Fibroblast of skin of right biceps (primary cell): ENCODE measurements around the gene RIMKLA.

Source experiments
- DNase-seq: peaks from one replicate; pipeline ENCODE4 v3.0.0-alpha.2; 2013

The RIMKLA gene, protein sequence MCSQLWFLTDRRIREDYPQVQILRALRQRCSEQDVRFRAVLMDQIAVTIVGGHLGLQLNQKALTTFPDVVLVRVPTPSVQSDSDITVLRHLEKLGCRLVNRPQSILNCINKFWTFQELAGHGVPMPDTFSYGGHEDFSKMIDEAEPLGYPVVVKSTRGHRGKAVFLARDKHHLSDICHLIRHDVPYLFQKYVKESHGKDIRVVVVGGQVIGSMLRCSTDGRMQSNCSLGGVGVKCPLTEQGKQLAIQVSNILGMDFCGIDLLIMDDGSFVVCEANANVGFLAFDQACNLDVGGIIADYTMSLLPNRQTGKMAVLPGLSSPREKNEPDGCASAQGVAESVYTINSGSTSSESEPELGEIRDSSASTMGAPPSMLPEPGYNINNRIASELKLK

DNA sequence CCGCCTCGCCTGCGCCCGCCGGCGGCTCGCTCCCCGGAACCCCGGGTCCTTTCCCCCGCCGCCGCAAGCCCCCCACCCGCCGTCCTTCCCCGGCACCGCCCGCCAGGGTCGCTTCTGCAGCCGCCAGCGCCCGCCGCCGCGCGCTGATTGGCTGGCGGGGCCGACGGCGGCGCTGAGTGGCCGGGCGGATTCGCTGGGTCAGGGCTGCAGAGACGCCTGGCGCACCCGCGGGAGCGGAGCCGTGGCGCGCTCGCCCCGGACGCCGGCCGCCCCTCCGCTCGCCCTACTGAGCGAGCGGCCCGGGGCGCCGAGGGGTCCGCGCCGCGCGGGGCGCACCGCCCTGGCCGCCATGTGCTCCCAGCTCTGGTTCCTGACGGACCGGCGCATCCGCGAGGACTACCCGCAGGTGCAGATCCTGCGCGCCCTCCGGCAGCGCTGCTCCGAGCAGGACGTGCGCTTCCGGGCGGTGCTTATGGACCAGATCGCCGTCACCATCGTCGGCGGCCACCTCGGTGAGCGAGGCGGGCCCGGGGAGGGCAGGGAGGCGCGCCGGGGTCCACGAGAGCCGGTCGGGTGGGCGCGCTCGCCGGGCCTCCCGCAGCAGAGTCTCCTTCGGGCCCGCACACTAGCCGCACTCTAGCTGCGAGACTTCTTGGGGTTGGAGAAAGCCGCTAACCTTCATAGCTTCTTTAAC lies at the start of gene RIMKLA:
TSS of gene RIMKLA (plus strand) at position 207 of the 694 bp plus-strand sequence. CDS start at position 350, 143 bp downstream.
- peak; percentile 27 for DNase-seq

DNA sequence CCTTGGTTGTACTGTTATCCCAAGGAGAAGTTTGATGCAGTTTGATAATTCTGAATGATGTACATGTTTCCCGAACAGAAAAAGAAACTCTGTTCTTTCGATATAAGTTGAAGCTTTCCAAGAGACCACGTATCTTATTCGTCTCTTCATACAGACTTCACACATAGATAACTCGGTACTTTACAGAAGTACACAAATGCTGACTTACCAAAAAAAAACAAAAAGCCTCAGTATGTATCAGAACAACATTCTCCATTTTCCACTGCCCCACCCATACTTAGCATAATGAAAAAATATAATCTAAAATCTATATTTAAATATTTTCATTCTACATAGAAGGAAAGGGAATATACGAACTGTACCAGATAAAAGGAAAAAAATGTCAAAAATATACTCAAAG lies 47.7 kb upstream of the RIMKLA start:
- no peak for DNase-seq

DNA sequence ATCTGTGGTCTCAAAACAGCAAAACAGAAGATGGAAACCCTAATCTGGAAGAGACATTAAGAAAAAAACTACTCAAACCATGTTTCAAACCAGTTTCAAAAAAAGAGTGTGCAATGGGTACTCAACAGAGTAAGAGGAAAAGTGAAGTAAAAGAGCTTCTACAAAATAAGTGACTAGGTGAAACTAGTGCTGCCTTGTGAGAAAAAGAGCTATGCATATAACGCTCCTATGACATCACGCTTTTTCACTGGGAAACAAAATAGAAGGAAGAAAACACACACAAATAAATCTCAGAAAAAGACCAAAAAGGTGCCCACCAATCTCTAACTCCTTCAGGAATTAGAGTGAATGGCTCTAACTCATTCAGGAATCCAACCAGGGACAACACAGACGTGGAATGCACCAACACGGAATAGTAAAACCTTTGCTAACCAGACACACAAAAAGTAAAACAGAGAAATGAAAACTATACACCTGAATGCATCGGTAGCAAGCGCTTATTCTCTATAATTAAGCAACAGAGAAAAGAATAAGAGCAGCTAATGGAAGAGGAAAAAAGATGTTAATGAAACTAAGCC lies 46.8 kb upstream of the RIMKLA start:
- no peak for DNase-seq

DNA sequence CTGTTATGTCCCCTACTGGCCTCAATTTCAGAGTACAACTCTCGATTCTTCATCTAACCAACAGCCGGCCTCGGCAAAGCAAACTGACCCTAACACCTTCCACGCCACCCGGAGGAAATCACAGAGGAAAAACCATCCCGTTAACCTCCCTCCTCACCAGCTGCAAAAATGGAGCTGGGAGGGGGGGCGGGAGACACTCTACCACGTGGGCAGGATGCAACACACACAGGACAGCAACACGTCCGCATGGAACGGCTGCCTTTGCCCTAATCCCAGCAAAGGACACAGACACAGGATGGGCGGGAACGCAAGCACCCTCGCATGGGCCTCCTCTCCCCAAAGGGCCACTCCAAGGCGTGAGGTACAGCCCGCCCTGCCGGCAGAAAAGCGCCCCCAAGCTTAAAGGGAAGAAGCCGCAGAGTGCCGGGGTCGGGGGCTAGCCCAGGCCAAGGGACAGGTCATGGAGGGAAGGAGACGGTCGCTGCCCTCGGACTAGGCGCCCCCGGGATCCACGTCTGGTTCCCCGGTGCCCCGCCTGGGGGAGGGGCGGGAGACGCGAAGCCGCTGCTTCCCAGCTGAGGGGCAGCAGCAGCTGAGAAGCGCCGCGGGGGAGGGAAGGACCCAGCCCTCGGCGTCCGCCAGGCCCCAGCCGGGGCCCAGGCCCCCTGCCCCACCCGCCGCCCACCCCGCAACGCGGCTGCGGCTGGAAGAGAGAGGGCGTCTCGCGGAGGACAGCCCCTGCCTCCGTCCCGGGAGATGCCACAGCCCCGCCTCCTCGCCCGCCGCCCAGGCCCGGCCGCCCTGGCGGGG lies 46.1 kb upstream of the RIMKLA start:
- peak; percentile 62 for DNase-seq

DNA sequence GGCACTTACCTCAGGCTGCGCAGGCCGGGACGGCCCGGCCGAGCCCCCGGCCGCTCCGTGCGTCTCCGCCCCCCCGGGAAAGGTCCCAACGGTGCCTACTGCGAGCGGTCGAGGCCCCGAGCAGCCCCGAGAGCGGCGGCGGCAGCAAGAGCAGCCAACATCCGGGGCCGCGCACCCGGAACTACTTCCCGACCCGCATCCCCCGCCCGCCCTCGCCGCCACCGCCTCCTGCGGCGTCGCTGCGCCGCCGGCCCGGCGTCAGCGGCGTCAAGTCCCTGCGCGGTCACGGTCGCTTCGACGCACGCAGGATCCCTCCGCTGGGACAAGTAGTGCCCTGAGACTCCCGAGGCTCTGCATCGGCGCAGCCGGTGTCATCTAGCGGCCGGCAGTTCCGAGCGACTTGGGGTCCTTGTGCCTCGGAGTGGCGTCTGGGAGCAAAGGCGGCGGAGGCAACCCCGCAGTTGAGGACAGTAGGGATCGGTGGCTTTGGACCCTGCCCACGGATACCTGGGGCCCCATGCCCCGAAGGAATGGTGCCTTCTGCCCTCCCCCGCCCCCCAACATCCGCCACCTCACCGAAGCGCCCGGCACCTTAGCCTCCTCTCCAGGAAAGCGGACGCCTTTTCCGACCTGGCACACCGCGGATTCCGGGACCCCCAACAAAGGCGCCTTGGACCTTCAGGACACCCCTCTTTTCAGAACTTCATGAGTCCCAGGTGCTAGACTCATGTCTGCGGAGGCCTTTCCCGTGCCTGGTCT lies 45.4 kb upstream of the RIMKLA start, which contains the start of gene FOXJ3:
TSS of gene FOXJ3 (minus strand) at position 186 of the 759 bp plus-strand sequence. CDS start 24,142 bp downstream, outside the sequence.
- DNase-seq = peak; percentile 98

DNA sequence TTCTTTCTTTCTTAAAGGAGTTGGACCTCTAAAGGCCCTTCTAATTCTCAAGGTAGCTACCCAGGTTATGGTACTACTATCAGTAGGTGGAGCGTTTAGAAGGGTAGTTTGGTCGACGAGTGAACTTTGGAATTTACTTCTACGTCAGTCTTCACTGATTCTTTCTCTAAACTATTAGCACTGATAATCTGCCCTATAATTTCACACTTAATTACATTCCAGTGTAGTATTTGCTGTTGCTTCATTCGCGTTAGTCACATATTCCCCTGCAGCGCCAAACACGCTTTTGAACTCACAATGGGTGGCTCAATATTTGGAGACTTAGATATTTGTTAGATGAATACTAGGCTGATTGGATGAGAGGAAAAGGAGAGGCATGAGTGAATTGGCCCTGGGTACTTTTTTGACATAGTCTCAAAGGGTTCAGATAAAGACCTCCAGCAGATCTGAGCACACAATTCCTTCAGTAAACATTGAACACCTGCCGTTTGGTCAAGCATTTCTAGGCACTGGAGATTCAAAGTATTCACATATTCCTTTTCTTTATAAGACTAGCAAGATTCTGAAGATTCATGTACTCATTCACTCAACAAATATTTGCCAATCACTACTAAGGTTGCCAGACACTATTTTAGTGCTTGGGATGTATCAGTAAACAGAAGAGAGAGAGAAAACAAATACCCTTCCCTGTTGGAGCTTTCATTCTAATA lies 44.6 kb upstream of the RIMKLA start:
- peak; percentile 72 for DNase-seq

DNA sequence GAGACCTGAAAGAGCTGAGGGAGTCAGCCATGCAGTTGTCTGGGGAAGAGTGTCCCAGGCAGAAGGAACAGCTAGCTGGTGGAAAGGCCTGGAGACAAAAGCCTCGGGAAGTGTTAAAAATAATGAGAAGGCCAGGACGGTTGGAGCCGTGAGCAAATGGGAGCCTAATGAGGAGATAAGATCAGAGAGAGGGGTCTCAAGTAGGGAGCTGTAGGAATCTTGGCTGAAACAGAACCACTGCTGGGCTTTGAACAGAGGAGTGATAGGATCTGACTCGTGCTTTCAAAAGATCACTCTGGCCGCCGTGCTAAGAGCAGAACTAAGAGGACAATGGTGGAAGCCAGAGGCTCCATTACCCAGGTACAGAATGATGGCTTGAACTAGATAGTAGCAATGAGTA lies 43.6 kb upstream of the RIMKLA start:
- no peak for DNase-seq

DNA sequence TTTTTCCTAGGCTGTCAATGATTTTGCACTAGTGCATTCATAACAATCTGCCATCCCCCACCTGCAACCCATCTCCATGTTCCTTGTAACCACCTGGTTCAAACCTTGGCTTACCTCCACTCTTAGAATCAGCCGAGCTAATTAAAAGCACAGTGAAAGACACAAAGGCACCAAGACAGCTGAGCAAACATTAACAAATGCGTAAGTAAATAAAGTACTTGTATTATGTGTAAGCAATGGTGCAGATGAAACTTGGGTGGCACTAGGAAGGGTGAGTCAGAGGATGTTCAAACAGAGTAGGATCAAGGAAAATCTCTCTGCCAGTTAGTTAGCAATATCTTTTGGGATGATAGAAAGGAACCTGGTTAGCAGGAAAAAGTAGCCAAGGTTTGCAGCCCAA lies 40.5 kb upstream of the RIMKLA start:
- DNase-seq = no peak

DNA sequence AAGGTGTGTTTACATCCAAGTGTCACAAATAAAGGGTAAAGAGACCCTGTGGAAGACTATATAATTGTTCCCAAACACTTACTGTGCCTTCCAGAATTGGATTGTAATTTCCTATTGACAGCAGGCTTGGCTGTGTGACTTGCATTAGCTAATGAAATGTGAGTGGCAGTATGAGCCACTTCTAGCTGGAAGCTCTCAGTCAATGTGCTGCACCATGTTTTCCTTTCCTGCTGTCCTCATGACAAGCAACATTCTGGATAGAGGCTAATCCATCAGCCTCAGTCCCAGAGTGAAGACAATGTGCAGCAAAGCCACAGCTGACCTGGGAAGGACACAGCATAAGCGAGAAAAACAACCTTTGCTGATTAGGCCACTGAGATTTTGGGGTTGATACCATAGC lies 39.7 kb upstream of the RIMKLA start:
- no peak for DNase-seq

DNA sequence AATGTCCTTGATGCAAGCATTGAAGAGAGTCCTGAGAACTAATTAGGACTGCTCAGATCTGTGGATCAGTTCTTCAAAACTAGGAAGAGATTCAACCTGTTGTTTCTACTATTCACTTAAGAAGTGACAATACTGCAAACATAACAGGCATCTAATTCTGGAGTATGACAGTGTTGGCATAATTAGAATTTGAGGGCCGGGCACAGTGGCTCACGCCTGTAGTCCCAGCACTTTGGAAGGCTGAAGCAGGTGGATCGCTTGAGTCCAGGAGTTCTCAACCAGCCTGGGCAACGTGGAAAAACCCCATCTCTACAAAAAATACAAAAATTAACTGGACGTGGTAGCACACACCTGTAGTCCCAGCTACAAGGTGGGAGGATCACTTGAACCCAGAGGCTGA lies 37.5 kb upstream of the RIMKLA start:
- DNase-seq = no peak

DNA sequence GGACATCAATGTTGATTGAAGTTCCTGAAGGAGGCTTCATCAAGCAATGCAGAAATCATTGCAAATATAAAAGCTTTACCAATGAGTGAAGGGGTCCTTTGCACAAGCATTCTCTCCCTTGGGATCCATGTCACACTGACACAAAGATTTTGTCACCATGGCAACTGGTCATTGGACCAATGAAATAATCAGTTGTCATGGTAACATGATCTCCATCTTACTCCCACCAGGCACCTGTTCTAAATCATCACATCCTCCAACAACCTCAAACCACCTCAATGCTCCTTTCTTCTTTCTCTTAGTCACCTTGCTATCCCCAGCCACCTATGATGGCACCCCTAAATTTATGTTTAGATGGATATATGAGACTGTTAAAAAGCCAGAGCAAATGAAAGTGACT lies 32.1 kb upstream of the RIMKLA start:
- DNase-seq = no peak

DNA sequence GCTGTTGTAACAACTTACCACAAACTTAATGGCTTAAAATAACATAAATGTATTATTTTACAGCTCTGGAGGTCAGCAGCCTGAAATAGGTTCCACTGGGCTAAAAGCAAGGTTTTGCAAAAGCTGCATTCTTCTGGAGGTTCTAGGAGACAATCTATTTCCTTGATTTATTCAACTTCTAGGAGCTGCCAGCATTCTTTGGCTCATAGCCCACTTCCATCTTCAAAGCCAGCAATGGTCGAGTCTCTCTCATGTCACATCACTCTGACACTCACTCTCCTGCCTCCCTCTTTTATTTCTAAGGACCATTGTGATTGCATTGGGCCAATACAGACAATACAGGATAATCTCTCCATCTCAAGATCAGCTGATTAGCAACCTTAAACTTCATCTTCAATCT lies 30.5 kb upstream of the RIMKLA start:
- no peak for DNase-seq

DNA sequence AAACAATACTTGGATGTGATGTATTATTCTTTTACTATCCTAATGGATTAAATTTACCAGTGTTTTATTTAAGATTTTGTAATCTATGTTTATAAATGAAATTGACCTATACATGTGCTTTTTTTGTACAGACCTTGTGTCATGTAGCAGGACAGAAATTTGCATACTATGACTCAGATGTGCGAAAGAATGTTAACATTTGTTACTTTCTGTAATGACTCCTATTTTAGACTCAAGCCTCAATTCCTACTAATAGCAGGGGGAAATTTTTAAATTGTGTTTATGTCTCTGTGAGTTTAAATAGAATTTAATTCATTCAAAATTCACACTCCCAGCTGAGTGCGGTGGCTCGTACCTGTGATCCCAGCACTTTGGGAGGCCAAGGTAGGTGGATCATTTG lies 21.8 kb upstream of the RIMKLA start:
- DNase-seq = no peak

DNA sequence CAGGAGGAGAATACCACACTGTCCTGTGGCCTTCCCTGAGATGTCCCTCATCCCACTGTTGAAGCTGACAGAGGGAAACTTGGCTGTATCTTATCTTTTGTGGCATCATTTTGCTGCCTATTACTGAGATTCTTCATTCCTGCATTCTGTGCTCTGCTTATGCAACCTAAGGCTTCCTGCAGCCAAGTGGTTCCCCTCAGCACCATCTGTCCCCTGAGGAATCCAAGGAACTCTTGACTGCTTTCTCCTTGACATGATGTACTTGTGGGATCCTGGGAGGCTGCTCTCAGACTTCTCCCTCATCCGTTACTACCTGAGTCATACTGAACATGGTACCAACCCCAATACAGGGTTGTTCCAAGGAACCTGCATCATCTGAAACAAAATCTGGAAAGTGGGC lies 21.1 kb upstream of the RIMKLA start:
- DNase-seq = no peak

DNA sequence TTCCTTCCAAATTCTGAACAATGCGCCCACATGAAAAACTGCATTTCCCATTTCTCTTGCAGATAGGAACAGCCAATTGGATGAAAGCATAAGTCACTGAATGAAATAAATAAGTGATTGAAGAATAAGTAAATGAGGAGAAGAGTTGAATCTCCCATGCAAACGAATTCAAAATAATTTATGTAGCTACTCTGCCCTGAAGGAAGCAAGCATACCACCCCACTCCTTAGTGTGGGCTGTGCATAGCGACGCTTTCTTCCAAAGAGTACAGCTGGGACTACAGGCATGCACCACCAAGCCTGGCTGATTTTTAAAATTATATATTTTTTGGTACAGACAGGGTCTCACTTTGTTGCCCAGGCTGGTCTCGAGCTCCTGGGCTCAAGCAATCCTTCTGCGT lies 16.5 kb upstream of the RIMKLA start:
- no peak for DNase-seq

DNA sequence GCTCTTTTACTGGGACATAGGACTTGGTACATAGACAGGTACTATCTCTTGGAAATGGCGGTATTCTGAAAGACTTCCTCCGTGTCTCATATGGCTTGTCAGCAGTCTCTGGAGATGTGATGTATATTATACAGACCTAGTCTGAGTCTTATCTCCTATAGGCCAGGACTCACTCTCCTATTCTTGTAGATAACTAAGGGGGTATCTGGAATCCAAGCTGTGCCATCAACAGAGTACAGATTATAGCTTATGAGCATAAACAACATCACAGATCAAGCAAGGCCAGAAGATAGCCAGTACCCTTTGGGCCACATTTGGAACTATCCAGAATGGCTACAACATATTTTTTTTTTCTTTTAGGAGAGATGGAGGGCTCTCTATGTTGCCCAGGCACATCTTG lies 16.1 kb upstream of the RIMKLA start:
- no peak for DNase-seq

DNA sequence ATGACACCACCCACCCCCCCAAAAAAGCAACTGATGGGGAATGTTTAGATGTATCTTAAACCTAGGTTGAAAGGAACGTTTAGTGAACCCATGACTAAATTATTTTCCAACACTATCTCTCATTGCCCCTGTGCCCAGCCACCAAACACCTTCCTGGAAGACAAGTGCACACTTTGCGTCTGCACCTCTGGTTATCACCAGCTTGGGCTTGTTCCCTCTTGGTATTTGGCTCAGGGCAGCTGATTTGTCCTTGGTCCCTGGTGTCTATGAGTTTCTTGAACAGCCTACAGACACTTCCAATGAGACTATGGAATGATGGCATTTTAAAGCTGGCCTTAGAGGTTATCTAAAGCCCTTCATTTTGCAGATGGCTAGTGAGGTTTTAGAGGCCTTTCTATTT lies 15.5 kb upstream of the RIMKLA start:
- no peak for DNase-seq

DNA sequence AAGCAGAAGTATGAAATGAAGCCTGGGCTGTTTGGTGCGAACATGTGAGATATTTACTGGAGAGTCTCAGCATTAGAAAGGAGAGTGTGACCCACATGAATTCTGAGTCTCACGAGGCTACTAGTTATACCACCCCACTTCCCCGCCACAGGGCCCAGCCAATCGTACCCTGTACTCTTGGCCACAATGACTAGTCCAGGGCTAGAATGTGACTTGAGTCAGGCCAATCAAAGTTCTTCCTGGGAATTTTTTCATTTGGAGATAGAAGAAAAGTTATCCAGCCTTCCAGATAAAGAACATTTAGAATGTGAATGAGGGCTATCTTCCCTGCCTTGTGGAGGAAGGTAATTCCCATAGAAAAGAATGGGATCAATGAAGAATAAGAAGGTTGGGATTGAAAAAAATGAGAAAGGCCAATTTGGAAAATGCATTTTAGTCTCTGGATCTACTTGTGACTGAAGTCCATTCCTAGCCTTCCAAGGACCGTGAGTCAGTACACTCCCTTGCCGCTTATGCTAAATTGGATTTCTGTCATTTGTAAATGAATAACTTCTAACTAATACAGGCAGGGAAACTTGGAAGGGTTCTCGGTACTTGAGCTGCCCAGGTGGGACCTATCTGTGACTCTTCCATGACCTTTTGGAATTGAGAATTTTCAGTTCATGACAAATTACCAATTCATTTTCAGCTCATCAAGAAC lies 12.3 kb upstream of the RIMKLA start:
- no peak for DNase-seq

DNA sequence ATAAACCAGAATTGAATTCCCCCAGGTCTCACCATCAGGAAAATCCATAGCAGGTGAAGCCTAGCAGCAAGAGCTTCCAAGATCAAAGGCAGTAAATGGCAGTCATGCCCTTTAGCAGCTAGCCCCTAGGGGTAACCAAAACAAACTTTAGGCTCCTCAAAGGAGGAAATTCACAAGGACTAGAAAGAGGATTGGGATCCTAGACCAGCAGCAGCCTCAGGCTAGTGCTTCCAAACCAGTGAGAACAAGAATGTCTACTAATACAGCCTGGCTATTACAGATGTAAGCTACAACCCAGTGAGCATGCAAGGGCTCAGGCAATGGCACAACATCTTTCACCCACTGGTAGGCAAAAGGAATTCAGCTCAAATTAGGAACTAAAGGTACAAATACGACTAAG lies 11.1 kb upstream of the RIMKLA start:
- no peak for DNase-seq

DNA sequence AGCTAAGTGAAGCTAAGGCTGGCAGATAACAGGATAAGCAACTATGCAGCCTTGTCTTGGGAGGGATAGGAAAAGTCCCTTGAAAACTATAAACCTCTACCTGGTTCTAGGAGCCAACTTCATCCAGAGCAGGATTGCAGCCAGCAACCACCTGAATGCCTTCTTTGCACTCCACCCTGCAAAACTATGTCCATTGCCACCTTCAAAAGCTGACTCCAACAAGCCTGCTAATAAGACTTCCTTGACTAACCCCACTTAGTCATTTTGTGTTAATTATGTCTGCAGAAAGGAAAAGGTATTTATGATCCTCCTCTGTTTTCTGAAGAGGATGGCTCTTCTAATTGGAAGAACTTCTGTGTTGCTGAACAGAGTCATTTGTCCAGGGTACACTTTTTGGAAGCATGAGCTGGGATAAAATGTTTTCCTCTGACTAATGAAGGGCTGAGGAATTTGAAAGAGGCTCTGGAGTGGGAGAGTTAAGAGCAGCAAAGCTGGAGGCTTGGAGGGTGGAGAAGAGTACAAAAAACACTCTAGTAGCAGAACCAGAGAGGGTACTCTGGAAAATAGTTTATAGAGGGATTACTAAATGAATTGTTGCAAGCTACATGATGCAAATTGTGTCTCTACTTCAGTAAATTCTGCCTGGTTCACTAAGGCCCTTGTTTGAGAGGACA lies 9.6 kb upstream of the RIMKLA start:
- no peak for DNase-seq
